WERI-Rb-1 (cell line): ENCODE results near the gene C16orf74.

ENCODE experiments used
- DNase-seq: peaks from one replicate; pipeline ENCODE4 v3.0.0-alpha.2; 2020
- H3K27ac ChIP-seq: fragments of 250-450 bp; sonication (Bioruptor Pico); 2 replicates; pipeline ENCODE4 v1.5.1; 2020; ENCODE audit warnings: mild to moderate bottlenecking, moderate library complexity
- H3K27me3 ChIP-seq: fragments of 250-450 bp; sonication (Bioruptor Pico); 2 replicates; pipeline ENCODE4 v1.5.1; 2021; ENCODE audit warnings: mild to moderate bottlenecking, low read depth, moderate library complexity; ENCODE audit not compliant: insufficient read depth, severe bottlenecking
- H3K36me3 ChIP-seq: fragments of 250-450 bp; sonication (Bioruptor Pico); 2 replicates; pipeline ENCODE4 v1.5.1; 2020; ENCODE audit warnings: mild to moderate bottlenecking, moderate library complexity
- H3K4me3 ChIP-seq: 2 replicates; pipeline ENCODE4 v1.5.1; 2011; ENCODE audit warnings: low read depth, mild to moderate bottlenecking, control low read depth, low read length
- H3K9me3 ChIP-seq: fragments of 250-450 bp; sonication (Bioruptor Pico); 2 replicates; pipeline ENCODE4 v1.5.1; 2021; ENCODE audit warnings: mild to moderate bottlenecking, moderate library complexity; ENCODE audit not compliant: severe bottlenecking
- TF ChIP-seq, protein P1 (sequence below): IDR thresholded peaks from 2 replicates; pipeline ENCODE4 v1.5.1; 2011; ENCODE audit warnings: low read depth, mild to moderate bottlenecking, control low read depth, inconsistent platforms, low read length

The C16orf74 gene

DNA sequence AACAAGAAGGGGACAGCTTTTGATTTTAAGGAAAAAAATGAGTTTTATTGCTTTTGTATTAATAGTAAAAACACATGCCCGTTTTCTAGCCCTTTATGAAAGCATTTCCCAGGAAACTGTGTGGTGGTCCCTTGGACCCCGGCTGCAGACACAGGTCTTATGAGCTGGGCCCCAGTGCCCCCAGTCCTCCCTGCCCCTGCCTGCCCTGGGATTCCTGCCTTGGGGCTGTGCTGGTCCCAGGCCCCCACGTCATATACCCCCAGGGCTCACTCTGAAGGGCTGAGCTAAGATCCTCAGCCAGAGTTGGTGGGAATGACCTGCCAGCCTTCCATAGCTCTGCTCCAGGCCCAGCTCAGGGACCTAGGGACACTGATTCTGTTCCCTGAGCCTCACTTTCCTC, 92.9 kb downstream of the C16orf74 start:
- Histone ChIP-seq H3K9me3 (no peaks in the 10 kb centered on the region), H3K4me3 (no peak overlapping the region), H3K27ac (no peak overlapping the region), H3K36me3 (peaks cover 92% of the 10 kb centered on the region), H3K27me3 (no peaks in the 10 kb centered on the region)
- TF ChIP-seq, protein P1, sequence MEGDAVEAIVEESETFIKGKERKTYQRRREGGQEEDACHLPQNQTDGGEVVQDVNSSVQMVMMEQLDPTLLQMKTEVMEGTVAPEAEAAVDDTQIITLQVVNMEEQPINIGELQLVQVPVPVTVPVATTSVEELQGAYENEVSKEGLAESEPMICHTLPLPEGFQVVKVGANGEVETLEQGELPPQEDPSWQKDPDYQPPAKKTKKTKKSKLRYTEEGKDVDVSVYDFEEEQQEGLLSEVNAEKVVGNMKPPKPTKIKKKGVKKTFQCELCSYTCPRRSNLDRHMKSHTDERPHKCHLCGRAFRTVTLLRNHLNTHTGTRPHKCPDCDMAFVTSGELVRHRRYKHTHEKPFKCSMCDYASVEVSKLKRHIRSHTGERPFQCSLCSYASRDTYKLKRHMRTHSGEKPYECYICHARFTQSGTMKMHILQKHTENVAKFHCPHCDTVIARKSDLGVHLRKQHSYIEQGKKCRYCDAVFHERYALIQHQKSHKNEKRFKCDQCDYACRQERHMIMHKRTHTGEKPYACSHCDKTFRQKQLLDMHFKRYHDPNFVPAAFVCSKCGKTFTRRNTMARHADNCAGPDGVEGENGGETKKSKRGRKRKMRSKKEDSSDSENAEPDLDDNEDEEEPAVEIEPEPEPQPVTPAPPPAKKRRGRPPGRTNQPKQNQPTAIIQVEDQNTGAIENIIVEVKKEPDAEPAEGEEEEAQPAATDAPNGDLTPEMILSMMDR: no peak
- DNase-seq: no peak
